Fibroblast of villous mesenchyme (primary cell): Measurements from ENCODE around the gene CBX7. TPM values are rescaled to one million over a fixed set of nuclear protein-coding genes. Genes with fewer than 3 reads are reported as not detected.
A peak's percentile ranks its signal among the peaks of the same experiment; 100 is the strongest.
"Not testable (repeated sequence)": the region's sequence is repeated elsewhere in the genome, so short reads cannot be mapped to it uniquely, and the experiment has no call there.

Experiments
- DNase-seq: peaks from one replicate; pipeline ENCODE4 v3.0.0-alpha.2; 2010; ENCODE audit warnings: low read depth
- H3K4me3 ChIP-seq: 2 replicates; pipeline ENCODE4 v1.5.1; 2011; ENCODE audit warnings: low read depth, mild to moderate bottlenecking, low read length
- CTCF ChIP-seq: IDR thresholded peaks from 2 replicates; pipeline ENCODE4 v1.5.1; 2012; ENCODE audit warnings: low read depth, mild to moderate bottlenecking, low read length; ENCODE audit not compliant: insufficient read depth
- total RNA-seq: library from RNA; depleted of rRNA; stranded (reverse); fragments of >200 nt; gene quantifications from 2 replicates; pipeline ENCODE4 v1.2.3, GENCODE V29; 2012

Gene CBX7
- total RNA-seq, 1 donor, result 5.2 TPM

DNA sequence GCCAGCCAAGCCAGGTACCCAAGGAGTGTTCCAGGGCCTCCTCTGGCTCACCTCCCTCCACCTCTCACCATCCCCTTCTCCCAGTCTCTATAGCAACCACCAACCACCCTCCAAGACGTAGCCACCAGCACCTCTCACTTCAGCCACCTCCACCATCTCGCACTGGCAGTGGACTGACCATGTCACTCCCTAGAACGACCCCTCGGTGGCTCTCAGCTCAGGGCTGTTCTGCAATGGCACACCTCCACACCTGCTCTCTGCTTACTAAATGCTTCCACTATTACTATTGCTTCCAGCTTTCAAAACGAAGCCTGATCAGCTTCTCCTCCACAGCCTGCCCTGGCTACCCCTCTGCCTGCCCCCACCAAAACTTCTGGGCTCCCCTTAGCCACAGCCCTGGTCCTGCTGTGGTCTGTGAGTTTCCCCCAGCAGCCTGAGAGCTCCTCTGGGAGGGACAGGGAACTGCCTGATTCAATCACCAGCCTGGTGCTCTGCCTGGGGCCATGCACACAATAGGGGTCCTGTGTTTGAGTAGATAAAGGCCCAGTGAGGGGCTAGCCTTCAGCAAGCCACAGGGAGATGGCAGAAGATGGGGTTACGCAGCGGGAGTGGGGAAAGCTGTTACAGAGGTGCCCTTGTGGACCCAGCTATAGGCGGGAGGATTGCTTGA is 17.5 kb upstream of the CBX7 start:
- no peak overlapping the region for H3K4me3 ChIP-seq
- DNase-seq, result no peak
- no peak for TF ChIP-seq CTCF

DNA sequence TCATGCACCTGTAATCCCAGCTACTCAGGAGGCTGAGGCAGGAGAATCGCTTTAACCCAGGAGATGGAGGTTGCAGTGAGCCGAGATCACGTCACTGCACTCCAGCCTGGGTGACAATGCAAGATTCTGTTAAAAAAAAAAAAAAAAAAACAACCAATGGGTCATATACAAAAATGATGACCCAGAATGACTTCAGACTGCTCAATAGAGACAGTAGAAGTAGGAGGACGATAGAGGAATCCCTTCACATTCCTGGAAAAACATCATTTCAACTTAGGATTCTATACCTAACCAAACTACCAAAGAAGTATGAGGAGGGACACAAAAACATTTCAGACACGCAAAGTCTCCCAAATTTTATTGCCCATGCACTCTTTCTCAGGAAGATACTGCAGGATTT is 14.1 kb upstream of the CBX7 start:
- no peak overlapping the region for H3K4me3 ChIP-seq
- TF ChIP-seq CTCF, result no peak
- no peak for DNase-seq

DNA sequence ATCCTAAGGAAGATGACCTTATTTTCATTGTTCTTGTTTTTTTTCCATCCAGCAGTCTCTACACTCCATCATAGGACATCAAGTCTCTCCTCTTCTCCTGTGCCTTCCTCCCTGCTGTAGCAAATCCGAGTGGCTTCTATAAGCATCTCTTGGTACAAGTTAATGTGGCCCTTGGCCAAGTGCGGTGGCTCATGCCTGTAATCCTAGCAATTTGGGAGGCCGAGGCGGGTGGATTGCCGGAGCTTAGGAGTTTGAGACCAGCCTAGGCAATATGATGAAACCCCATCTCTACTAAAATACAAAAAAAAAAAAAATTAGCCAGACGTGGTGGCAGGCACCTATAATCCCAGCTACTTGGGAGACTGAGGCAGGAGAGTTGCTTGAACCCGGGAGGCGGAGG is 3.6 kb upstream of the CBX7 start:
- not testable (repeated sequence) for H3K4me3 ChIP-seq, DNase-seq

- no peak for DNase-seq
- no peak for TF ChIP-seq CTCF
- no peak overlapping the region for H3K4me3 ChIP-seq
Measured at GRCh38 chr22:39155421-39155820, 2.9 kb upstream of the CBX7 start.

DNA sequence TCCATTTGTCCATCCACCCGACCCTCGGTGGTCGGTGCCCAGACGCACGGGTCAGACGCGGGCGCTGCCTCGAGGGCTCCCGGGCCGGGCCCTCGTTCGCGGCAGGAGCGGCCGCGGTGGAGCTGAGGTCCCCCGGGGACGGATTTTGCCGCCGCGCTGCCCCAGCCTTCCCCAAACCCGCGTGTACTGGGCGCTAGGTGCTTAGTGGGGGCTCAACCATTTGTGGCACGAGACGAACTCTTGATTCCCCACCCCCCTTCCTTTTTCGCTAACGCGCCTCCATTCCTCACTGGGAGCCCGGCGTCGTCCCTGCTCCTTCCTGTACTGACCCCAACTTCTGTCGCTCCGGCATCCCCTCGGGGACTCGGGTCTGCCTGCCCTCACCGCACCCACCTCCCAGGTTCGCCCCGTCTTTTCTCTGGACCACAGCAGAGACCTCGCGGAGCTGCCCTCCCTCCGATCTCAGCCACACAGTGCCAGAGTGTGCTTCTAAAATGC is 789 bp upstream of the CBX7 start:
- peak overlapping the region; percentile 57 for H3K4me3 ChIP-seq
- DNase-seq, result no peak
- TF ChIP-seq CTCF, result no peak

DNA sequence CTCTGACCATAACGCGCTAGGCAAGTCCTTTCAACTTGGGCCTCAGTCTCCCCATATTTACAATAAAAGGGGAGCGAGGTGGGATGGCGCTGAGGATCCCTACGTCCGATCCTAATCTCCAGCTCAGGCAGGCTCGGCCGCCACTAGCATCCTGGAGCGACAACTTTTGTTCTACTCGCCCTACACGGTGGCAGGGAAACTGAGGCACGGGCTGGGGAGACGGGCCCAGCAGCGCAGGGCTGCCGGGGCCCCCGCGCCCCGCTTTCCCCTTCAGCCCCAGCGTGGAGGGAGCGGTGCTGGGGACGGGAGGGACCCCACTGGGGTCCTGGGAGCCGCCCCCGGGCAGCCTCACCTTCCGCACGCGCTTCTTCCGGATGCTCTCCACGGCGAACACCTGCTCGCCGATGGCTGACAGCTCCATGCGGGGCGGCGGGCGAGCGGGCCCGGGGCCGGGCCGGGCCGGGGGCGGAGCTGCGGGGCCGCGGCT is 413 bp downstream of the CBX7 start:
- H3K4me3 ChIP-seq, result peak overlapping the region; percentile 68
- no peak for DNase-seq
- TF ChIP-seq CTCF, result no peak

DNA sequence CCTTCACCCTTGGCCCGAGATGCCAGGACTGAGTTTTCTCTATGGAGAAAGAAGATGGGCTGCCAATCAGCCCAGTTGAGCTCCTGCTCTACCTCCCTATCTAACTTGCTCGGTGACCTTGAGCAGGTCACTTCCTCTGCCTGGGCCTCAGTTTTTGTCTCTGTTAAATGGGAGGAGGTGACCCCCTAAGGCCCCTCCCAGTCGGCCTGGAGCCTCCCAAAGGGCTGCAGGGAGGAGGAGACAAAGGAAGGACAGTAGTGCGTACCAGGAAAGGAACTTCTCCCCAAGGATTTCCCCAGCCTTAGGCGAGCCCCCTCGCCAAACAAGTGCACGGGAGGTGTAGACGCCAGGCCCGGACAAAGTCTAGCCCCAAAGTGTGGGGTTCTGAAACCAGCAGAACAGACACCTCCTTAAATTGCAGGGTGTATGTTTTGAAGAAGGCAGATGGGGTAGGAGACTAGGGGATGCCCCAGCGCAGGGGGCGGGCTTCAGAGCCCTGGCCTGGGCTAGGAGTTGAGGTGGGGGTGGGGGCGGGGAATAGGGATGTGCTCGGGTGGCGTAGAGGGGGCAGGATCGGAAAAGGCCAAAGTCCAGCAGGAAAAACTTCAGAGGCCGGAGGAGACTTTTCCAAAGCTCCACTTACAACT is 1.0 kb downstream of the CBX7 start:
- TF ChIP-seq CTCF, result no peak
- peak overlapping the region; percentile 68 for H3K4me3 ChIP-seq
- no peak for DNase-seq
